WERI-Rb-1 (cell line): ENCODE data around the gene MCF2L2.

ENCODE experiments used
- DNase-seq: peaks from one replicate; pipeline ENCODE4 v3.0.0-alpha.2; 2020
- H3K27ac ChIP-seq: fragments of 250-450 bp; sonication (Bioruptor Pico); 2 replicates; pipeline ENCODE4 v1.5.1; 2020; ENCODE audit warnings: mild to moderate bottlenecking, moderate library complexity
- H3K27me3 ChIP-seq: fragments of 250-450 bp; sonication (Bioruptor Pico); 2 replicates; pipeline ENCODE4 v1.5.1; 2021; ENCODE audit warnings: mild to moderate bottlenecking, low read depth, moderate library complexity; ENCODE audit not compliant: insufficient read depth, severe bottlenecking
- H3K36me3 ChIP-seq: fragments of 250-450 bp; sonication (Bioruptor Pico); 2 replicates; pipeline ENCODE4 v1.5.1; 2020; ENCODE audit warnings: mild to moderate bottlenecking, moderate library complexity
- H3K4me3 ChIP-seq: 2 replicates; pipeline ENCODE4 v1.5.1; 2011; ENCODE audit warnings: low read depth, mild to moderate bottlenecking, control low read depth, low read length
- H3K9me3 ChIP-seq: fragments of 250-450 bp; sonication (Bioruptor Pico); 2 replicates; pipeline ENCODE4 v1.5.1; 2021; ENCODE audit warnings: mild to moderate bottlenecking, moderate library complexity; ENCODE audit not compliant: severe bottlenecking
- TF ChIP-seq, protein P1 (sequence below): IDR thresholded peaks from 2 replicates; pipeline ENCODE4 v1.5.1; 2011; ENCODE audit warnings: low read depth, mild to moderate bottlenecking, control low read depth, inconsistent platforms, low read length

MCF2L2 gene

DNA sequence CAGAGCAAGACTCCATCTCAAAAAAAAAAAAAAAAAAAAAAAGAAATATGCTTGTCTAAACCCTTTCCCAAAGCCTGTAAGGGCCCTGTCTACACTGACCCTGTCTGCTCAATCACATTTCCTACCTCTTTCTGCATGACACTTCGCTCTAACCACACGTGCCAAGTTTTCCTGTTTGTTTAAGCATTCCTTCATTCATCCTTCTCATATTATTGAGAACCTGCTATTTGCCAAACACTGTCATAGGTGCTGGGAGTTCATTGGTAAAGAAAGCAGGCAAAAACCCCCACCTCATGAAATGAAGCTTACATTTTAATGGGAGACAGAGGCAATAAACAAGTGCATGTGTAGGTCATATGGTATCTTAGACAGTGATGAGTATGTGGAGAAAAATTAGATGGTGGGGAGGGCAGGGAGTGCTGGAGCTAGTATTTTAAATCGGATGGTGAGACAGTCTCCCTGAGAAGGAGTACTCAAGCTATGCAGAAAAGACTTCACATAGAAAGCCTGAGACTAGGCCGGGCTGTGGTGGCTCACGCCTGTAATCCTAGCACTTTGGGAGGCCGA is 127.3 kb downstream of the MCF2L2 start:
- no peak overlapping the region for H3K4me3 ChIP-seq
- TF ChIP-seq, protein P1, sequence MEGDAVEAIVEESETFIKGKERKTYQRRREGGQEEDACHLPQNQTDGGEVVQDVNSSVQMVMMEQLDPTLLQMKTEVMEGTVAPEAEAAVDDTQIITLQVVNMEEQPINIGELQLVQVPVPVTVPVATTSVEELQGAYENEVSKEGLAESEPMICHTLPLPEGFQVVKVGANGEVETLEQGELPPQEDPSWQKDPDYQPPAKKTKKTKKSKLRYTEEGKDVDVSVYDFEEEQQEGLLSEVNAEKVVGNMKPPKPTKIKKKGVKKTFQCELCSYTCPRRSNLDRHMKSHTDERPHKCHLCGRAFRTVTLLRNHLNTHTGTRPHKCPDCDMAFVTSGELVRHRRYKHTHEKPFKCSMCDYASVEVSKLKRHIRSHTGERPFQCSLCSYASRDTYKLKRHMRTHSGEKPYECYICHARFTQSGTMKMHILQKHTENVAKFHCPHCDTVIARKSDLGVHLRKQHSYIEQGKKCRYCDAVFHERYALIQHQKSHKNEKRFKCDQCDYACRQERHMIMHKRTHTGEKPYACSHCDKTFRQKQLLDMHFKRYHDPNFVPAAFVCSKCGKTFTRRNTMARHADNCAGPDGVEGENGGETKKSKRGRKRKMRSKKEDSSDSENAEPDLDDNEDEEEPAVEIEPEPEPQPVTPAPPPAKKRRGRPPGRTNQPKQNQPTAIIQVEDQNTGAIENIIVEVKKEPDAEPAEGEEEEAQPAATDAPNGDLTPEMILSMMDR = no peak
- H3K27me3 ChIP-seq = no peaks in the 10 kb centered on the region
- no peak overlapping the region for H3K27ac ChIP-seq
- H3K9me3 ChIP-seq = no peaks in the 10 kb centered on the region
- H3K36me3 ChIP-seq = no peaks in the 10 kb centered on the region
- DNase-seq = no peak

DNA sequence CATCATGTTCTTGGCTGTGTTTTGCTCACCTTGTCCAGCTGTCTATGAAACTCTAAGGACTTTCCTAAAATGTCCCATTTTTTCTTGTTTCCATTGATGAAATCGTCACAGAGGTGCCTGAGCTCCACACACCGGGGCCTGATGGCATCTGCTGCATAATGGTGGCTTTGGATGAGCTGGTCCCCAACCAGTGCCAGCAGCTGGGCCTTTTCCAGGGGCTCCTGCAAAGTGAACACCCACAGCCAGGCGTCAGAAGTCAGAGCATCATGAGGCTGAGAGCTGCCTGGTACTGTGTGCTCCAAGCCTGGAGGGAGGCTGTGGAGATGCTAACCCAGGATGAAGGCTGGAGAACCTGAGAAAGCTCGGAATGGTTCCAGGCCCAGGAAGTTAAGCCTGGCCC is 128.4 kb downstream of the MCF2L2 start:
- H3K27ac ChIP-seq = no peak overlapping the region
- no peaks in the 10 kb centered on the region for H3K36me3 ChIP-seq
- no peaks in the 10 kb centered on the region for H3K9me3 ChIP-seq
- H3K4me3 ChIP-seq = no peak overlapping the region
- TF ChIP-seq, protein P1 = no peak
- no peak for DNase-seq
- no peaks in the 10 kb centered on the region for H3K27me3 ChIP-seq

DNA sequence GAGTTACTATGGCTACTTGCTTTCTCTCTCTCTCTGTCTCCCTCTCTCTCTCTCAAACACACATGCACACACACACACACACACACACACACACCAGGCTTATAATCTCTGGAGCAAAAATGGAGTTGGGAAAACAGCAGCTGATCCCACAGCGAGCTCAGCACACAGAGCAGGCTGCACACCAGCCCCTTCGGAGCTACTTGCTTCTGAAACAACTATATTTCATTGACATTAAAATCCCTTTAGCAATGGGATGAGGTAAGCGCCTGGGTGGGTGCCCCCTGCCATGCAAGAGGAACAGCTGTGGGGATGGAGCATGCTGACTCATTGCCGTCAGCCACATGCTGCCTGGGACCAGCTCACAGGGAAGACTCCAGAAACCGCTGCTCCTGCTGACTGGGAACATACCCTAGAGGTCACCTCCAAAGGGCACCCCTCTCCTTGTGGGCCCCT is 129.7 kb downstream of the MCF2L2 start:
- peak; percentile 32 for DNase-seq
- TF ChIP-seq, protein P1 = no peak
- no peaks in the 10 kb centered on the region for H3K9me3 ChIP-seq
- H3K27ac ChIP-seq = no peak overlapping the region
- H3K27me3 ChIP-seq = no peaks in the 10 kb centered on the region
- H3K4me3 ChIP-seq = no peak overlapping the region
- H3K36me3 ChIP-seq = no peaks in the 10 kb centered on the region

DNA sequence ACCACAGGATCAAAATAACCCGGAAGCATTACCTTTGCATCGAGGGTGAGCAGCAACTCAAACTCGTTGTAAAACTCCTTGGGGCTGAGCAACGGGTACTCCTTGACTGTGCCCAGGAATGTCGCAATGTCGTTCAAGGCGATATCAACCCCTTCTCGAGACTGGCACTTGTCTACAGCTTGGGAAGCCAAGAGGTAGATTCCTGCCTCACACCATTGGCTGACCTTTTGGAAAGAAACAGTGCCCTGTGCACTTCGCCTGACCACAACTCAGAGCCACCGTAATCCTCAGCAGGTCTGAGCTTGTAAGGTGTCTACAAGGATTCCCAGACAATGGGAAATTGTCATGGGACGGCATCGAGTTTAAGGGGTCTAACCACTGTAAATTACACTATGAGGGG is 131.5 kb downstream of the MCF2L2 start:
- Histone ChIP-seq H3K9me3 (no peaks in the 10 kb centered on the region), H3K4me3 (no peak overlapping the region), H3K27ac (no peak overlapping the region), H3K27me3 (no peaks in the 10 kb centered on the region), H3K36me3 (no peaks in the 10 kb centered on the region)
- DNase-seq = no peak
- TF ChIP-seq, protein P1 = no peak

DNA sequence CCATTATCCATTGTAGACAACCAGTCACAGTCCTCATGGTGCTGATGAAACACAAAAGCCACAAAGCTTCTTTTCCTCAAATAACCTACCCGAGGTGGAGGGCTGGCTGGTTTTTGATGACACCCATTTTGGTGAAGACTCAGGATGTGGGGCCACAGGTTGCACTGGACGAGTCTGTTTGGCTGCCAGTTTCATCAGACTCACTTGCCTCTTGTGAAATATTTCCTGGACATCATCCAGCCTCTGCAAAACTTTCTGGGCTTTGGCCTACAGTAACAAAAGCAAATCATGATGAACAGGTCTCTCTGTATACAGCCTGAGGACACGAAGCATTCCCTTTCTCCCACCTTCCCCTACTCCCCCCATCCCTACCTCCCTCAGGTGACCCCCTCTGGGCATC is 133.2 kb downstream of the MCF2L2 start:
- H3K36me3 ChIP-seq = no peaks in the 10 kb centered on the region
- H3K27ac ChIP-seq = no peak overlapping the region
- no peak for DNase-seq
- no peak overlapping the region for H3K4me3 ChIP-seq
- H3K9me3 ChIP-seq = no peaks in the 10 kb centered on the region
- TF ChIP-seq, protein P1 = no peak
- H3K27me3 ChIP-seq = no peaks in the 10 kb centered on the region

DNA sequence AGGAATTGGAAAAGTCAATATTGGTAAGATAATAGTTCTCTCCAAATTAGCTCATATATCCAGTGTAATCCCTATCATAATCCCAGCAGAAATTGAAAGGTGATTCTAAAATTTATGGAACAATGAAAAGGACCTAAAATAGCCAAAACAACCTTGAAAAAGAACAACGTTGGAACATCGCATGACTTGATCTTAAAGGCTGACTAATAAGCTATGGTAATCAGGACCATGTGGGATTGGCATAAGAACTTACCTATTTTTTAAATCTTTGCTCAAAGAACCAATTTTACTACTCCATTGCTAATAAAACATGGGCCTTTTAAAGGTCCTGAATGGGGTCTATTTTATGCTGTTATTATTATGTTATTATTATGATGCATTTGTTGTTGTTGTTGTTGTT is 134.5 kb downstream of the MCF2L2 start:
- no peak for DNase-seq
- H3K9me3 ChIP-seq = no peaks in the 10 kb centered on the region
- no peak overlapping the region for H3K4me3 ChIP-seq
- H3K27me3 ChIP-seq = no peaks in the 10 kb centered on the region
- TF ChIP-seq, protein P1 = no peak
- no peak overlapping the region for H3K27ac ChIP-seq
- no peaks in the 10 kb centered on the region for H3K36me3 ChIP-seq
